Ramos (cell line): ENCODE results near the gene PLCB4.

Experiments
- in situ Hi-C: fragments of 300-500 bp; cut with MboI; formaldehyde crosslinking; loops from one replicate; pipeline ENCODE4 v1.14.3; 2022; ENCODE audit warnings: low sequenced_read_pairs; ENCODE audit not compliant: unreplicated experiment

The PLCB4 gene

GRCh38 chr20:9342651-9343050 is 273.8 kb downstream of the PLCB4 start:
- in situ Hi-C loops, result no loop called here

DNA sequence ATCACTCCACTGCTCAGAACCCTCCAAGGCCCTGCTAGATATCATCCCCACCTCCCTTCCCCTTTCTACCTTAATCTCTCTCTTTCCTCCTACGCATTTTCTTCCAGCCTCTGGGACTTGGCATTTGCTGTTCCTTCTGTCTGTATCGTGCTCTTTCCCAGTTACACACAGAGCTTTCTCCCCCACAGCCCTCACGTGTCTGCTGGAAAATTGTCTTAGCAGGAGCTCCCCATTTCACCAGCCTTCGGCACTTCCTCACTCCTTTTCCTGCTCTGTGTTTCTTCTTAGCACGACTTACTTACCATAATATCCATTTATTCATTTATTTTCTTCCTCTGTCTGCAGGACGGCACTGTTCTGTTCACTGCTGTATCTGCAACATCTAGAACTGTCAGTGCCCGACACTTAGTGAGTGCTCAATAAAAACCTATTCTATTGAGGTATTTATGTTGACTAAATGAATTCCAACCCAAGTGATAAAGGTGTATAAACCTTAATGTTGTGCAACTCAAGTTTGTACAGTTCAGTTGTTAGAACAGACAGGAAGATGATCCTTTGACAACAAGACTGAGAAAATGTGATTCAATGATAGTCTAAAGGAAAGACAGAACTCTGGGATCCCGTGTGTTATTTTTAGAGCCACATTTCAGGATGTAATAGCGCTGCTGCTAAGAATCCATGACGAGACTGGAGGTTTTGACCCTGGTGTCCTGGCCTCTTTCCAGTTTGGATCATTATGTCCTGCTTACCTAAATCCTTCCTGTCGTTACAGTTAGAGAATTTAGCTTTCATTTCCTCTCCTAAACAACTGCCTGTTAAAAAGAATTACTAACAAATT is 275.4 kb downstream of the PLCB4 start:
- in situ Hi-C loops, result no loop called here

DNA sequence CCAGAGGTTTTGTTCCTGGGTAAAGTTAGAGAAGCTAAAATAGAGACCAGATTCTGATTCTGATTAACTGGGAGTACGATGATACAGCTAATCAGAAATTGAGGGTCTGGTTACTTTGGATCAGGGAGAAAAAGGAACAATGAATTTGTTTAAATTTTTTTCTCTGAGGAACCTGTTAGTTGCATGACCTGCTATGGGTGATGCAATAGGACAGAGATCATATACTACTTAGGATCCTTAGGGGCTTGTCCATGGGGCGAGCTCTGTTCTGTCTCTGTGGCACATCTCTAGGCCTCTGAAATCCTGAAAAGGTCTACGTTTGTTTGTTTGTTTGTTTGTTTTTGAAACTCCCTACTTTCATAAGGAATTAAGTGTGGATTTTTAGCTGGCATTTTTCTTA is 279.4 kb downstream of the PLCB4 start:
- in situ Hi-C loops, result no loop called here

DNA sequence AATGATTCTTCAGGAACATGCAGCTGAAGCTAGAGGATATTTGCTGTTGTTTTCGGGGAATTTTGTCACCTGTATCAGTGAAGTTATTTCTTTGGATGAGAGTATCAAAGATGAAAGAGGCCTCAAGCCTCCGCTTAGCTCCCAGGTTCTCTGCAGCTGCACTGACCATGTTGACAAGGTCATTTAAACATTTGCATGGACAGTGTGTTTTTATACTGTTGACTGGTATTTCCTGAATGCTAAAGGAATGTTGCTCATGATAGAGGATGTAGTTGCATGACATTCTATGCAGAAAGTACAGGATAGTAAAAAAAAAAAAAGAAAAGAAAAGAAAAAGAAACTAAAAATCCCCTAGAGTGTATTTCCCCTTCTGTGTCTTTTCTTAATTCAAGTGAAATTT is 279.9 kb downstream of the PLCB4 start:
- in situ Hi-C loops, result no loop called here

DNA sequence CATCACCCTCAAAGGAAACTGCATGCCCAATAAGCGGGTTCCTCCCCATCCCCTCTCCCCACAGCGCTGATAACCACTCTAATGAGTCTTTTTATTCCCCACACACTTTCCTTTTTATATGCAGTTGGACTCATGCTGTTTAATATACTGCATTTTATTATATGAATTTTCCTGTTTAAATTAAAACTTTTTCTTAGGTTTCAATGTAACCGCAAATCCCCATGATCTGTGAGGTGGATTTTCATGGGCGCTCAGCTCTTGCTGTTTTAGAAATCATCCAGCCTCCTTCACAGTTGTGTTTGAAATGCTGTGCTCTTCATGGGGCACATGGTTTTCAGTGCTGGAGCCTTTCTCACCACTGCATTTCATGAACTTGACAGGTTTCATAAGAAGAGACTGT is 280.4 kb downstream of the PLCB4 start:
- in situ Hi-C loops, result no loop called here

DNA sequence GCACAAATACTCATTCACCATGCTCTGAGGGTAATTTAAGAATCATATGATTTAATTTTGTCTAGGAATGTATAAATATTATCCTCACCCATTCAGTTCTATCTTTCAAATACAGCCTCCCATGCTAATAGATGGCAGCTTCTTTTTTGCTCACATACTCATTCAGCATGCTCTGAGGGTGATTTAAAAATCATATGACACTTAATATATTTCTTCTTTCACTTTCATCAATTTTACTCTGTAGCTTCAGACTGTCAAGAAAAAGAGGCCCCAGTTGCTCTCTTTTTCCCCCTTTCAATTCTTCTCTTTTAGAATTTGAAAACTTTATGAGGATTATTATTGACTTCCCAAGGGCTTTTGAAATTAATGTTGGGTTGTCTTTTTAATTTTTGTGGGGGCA is 283.9 kb downstream of the PLCB4 start:
- in situ Hi-C loops, result no loop called here

GRCh38 chr20:9353180-9353915 is 284.5 kb downstream of the PLCB4 start:
- in situ Hi-C loops, result no loop called here

GRCh38 chr20:9353916-9354276 is 285.0 kb downstream of the PLCB4 start:
- in situ Hi-C loops, result no loop called here

GRCh38 chr20:9354579-9354978 is 285.7 kb downstream of the PLCB4 start:
- in situ Hi-C loops, result no loop called here

DNA sequence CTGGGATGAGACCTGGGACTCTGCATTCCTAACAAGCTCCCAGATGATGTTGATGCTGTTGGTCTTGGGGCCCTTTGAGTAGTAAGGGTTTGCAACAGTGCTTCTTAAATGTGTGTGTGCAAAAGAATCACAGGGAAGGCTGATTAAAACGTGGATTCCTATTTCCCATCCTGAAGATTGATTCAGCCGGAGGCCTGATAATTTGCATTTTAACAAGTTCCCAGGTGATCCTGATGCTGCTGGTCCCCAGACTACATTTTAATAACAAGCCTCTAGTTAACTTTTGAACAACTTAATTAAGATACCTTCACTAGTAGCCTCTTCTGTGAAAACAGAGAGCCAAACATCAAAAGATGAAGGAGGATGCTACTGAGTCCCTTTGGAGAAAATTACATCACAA is 289.1 kb downstream of the PLCB4 start:
- in situ Hi-C loops, result no loop called here

DNA sequence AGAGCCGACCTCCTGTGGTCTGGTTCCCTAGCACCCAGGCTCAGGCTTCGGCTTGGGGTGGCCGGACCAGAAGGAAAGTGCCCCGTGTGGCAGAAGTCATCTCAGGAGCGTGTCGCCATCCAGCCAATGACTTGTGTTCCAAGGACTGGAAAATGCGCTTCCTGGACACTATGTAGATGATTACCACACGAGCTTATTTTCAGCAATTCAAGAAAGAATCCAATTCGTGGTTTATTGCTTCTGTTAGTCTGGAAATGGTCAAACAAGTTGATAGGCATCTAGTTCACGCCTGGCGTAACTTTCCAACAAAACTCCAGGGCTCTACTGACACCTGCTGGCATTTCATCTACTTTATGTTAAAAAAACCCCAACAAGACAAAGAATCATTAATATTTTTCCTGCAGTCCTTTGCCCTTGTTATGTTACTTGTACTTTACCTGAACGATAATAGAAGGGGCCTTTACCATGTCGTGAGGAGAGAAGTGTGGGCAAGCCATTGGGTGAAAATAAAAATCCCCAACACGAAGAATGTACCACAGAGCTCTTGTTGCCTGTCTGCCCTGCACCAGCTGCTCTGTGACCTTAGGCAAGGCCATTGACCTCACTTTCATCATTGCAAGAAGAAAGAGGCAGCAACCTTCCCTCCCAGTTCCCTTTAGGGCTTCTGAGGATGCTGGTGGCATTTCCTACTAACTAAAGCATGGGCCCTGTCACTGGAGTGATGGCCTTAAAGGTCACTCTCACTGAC is 290.8 kb downstream of the PLCB4 start:
- in situ Hi-C loops, result no loop called here

DNA sequence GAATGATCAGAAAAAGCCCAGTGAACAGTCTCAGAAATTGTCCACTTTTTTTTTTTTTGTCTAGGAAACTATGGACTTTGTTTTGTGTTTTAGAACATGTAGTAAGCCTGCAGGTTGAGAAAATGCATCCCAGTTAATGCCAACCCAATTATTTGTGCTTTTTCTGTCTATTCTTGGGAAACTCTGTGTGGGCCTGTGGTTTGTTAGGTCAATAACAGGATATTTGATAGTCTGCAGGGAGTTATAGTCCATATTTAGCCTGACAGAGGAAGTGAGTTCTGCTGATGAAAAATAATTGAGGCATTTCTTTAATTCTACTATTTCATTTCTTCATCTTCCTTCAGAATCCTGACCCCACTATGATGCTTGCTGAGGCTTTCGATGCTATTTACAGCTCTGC is 291.5 kb downstream of the PLCB4 start:
- in situ Hi-C loops, result no loop called here

DNA sequence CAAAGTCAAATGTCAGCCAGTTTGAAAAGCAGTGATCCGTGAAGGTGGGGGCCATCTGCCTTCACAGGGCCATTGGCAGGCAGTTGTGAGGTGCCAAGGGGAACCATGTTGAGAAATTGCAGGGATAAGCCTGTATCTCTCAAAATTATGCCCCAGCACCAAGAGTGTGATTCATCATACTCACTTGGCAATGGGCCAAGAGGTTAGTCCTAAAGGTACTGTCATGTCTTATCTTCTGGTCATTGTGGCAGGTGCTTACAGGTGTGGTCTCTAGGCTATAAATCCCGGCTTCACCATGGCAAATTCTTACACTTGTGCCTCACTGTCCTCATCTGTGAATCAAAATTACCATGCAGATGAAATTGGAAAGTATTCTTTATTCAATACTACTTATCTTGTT is 294.8 kb downstream of the PLCB4 start:
- in situ Hi-C loops, result no loop called here

- in situ Hi-C loops, result no loop called here
These were observed 298.4 kb downstream of the PLCB4 start for GRCh38 chr20:9367328-9367727.

- in situ Hi-C loops, result no loop called here
These were observed 298.9 kb downstream of the PLCB4 start for GRCh38 chr20:9367746-9368145.

DNA sequence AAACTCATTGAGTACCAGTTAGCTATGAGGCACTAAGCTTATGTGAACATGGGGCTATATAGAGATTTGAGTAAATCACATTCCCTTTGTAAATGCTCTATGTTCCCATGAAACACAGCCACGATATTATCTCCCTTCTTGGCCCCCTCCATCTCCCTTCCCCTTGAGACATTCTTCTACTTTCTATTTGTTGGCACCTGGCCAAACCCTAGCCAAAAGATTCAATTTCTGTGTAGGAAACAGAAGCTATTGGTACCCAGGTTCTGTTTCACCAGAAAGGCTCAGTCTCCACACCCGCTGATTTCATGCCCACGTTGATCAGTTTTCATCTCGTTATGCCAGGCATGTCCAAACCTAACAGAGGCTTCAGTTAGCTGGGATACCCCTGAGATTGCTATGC is 300.0 kb downstream of the PLCB4 start:
- in situ Hi-C loops, result no loop called here

DNA sequence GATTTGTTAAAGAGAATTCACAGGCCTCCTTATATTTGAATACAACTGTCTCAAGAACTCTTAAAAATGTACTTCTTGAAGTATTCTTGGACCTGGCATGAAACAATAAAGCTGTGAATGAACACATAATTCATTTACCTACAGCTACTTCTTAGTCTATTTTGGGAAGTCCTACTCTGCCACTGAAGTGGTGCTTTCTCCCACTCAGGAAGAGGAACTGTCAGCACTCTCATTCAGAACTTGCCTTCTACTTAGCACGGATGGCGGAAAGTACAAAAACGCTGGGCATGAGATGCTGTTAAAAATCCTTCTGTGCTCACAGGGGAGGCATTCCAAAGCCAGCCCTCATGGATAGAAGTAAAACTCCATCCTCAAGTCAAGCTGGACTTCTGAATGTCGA is 300.7 kb downstream of the PLCB4 start:
- in situ Hi-C loops, result no loop called here

DNA sequence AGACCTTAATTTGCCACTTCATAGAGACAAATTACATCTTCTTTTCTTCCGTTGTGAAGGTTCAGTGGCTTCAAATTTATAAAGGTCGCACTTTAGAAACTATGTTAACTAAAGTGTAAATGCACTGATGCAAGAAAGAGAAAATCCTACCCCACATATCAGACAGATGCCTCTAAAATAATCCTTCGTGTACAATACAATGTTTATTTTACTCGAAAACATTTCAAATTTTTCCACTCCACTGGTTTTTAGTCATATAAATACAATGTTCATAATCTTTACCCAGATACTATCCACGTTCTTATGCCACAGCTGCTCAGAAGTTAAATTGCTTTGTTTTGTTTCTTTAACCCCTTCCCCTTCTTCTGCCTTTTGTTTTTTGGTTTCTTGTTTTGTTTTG is 305.2 kb downstream of the PLCB4 start:
- in situ Hi-C loops, result no loop called here

GRCh38 chr20:9374480-9374879 is 305.6 kb downstream of the PLCB4 start:
- in situ Hi-C loops, result no loop called here

DNA sequence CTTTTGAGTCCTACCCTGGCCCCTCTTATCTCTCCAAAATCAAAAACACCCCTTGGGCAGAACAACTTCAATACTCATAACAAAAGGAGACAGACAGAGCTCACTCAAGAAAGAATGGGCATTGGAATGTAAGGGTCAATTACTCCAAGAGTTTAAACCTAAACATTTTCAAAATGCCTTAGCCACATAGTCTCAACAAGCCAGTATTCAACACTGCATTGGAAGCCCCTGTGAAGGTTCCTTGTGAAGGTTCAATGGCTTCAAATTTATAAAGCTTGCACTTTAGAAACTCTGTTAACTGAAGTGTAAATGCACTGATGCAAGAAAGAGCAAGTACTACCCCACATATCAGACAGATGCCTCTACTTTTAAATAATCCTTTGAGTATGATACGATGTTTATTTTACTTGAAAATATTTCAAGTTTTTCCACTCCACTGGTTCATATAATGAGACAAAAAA is 306.4 kb downstream of the PLCB4 start:
- in situ Hi-C loops, result no loop called here

DNA sequence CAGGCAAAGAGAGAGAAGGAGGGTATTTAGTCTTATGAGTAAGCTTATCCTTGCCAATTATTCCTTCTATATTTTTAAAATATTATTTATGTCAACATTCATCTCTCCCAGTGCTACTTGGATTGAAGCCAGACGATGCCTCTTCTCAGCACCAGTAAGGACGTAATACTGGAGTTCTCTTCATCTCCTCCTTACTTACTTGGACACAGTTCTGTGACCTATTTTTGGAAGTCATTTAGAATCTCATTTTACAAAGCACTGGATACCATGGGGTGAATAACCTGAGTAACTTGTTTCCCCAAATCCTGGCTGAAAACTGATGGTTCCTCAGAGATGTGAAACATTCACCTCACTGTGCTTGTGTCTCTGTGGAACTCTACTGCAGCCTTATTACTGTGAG is 308.1 kb downstream of the PLCB4 start:
- in situ Hi-C loops, result no loop called here
